Measurements from ENCODE around the gene PRIMA1. TPM values are rescaled to one million over a fixed set of nuclear protein-coding genes. Genes with fewer than 3 reads are reported as not detected.

PRIMA1 gene
- total and polyA plus RNA-seq, 4 donors = 0.22 to 0.78 (median 0.53) TPM

GRCh38 chr14:93708311-93708734 lies 80.0 kb downstream of the PRIMA1 start:
- Histone ChIP-seq H3K27me3 (ENCODE audit: control insufficient read depth in 3 of 3, insufficient read depth in 3 of 3, low read length in 2 of 3) (no peaks in the 10 kb centered on the region), H3K9ac (ENCODE audit: insufficient read depth in 1 of 2, low read length in 2 of 2) (no peak overlapping the region), H3K4me3 (no peak overlapping the region), H3K4me1 (ENCODE audit: control insufficient read depth in 5 of 5, insufficient read depth in 5 of 5, low read length in 5 of 5) (no peaks in the 10 kb centered on the region), H3K27ac (ENCODE audit: low read depth in 1 of 2, low read length in 1 of 2) (no peak overlapping the region), H3K9me3 (ENCODE audit: control insufficient read depth in 4 of 4, insufficient read depth in 3 of 4, low read length in 3 of 4) (no peaks in the 10 kb centered on the region), H3K36me3 (ENCODE audit: control insufficient read depth in 4 of 4, insufficient read depth in 4 of 4, low read length in 4 of 4) (no peaks in the 10 kb centered on the region)
- 71 to 79% methylated on average over 6 of the region's 6 CpGs for WGBS, 2 donors
- TF ChIP-seq, protein P1, sequence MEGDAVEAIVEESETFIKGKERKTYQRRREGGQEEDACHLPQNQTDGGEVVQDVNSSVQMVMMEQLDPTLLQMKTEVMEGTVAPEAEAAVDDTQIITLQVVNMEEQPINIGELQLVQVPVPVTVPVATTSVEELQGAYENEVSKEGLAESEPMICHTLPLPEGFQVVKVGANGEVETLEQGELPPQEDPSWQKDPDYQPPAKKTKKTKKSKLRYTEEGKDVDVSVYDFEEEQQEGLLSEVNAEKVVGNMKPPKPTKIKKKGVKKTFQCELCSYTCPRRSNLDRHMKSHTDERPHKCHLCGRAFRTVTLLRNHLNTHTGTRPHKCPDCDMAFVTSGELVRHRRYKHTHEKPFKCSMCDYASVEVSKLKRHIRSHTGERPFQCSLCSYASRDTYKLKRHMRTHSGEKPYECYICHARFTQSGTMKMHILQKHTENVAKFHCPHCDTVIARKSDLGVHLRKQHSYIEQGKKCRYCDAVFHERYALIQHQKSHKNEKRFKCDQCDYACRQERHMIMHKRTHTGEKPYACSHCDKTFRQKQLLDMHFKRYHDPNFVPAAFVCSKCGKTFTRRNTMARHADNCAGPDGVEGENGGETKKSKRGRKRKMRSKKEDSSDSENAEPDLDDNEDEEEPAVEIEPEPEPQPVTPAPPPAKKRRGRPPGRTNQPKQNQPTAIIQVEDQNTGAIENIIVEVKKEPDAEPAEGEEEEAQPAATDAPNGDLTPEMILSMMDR (IDR thresholded peaks at IDR 0.05; ENCODE audit: control extremely low read depth, extremely low read depth) = no peak
- ATAC-seq (ENCODE audit: insufficient read depth, low FRiP score) = no peak
- no peak for DNase-seq

DNA sequence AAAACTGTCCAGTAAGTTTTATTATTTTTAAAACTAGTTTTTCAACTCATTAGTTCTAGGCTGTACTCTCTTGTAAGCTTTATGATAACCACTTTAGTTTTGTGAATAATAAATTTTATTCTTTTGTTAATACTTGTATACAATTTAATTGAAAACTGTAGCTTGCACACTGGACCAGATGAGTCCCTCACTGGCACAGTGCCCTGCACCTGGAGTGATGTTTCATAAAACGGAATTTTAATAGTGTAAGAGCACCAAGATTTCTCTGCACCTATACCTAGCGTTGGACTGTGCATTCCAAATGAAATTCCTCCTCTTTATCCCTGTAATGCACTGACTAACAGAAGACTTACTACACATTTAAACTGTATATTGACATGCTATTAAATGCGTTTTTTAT lies 80.8 kb downstream of the PRIMA1 start:
- no peak for DNase-seq
- H3K9ac ChIP-seq (ENCODE audit: insufficient read depth in 1 of 2, low read length in 2 of 2) = no peak overlapping the region
- no peaks in the 10 kb centered on the region for H3K36me3 ChIP-seq (ENCODE audit: control insufficient read depth in 4 of 4, insufficient read depth in 4 of 4, low read length in 4 of 4)
- no peaks in the 10 kb centered on the region for H3K27me3 ChIP-seq (ENCODE audit: control insufficient read depth in 3 of 3, insufficient read depth in 3 of 3, low read length in 2 of 3)
- H3K27ac ChIP-seq (ENCODE audit: low read depth in 1 of 2, low read length in 1 of 2) = no peak overlapping the region
- no peak for ATAC-seq (ENCODE audit: insufficient read depth, low FRiP score)
- H3K9me3 ChIP-seq (ENCODE audit: control insufficient read depth in 4 of 4, insufficient read depth in 3 of 4, low read length in 3 of 4) = no peaks in the 10 kb centered on the region
- TF ChIP-seq, protein P1 (IDR thresholded peaks at IDR 0.05; ENCODE audit: control extremely low read depth, extremely low read depth) = no peak
- H3K4me3 ChIP-seq = no peak overlapping the region
- H3K4me1 ChIP-seq (ENCODE audit: control insufficient read depth in 5 of 5, insufficient read depth in 5 of 5, low read length in 5 of 5) = no peaks in the 10 kb centered on the region
- 73 to 80% methylated on average over 3 of the region's 3 CpGs for WGBS, 2 donors

DNA sequence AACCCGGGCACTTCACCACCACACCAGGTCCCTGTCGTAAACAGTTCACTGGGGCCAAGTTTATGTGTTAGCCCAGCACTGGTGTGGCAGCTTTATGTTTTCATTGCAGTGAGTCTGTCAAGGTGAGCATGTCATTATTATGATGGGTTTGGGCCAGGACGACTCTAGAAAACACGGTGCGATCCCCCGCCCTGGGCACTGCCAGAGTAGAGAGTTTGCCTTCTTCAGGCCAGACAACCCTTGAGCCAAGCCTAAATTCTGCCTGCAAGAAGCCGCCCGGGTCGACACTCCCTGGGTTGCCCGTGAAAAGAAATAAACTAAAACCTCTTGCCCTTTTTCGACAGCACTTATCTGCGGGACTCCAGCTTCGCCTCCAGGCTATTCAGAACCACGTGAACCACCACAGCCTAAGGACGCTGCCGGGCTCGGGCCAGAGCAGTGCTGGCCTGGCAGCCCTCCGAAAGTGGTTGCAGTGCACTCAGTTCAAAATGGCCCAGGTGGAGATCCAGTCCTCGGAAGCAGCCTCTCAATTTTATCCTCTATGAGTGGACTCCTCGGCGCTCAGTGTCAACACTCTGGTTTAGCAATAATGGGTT lies 81.8 kb downstream of the PRIMA1 start:
- Histone ChIP-seq H3K27me3 (ENCODE audit: control insufficient read depth in 3 of 3, insufficient read depth in 3 of 3, low read length in 2 of 3) (no peaks in the 10 kb centered on the region), H3K4me3 (no peak overlapping the region), H3K27ac (ENCODE audit: low read depth in 1 of 2, low read length in 1 of 2) (no peak overlapping the region), H3K4me1 (ENCODE audit: control insufficient read depth in 5 of 5, insufficient read depth in 5 of 5, low read length in 5 of 5) (no peaks in the 10 kb centered on the region), H3K9me3 (ENCODE audit: control insufficient read depth in 4 of 4, insufficient read depth in 3 of 4, low read length in 3 of 4) (no peaks in the 10 kb centered on the region), H3K9ac (ENCODE audit: insufficient read depth in 1 of 2, low read length in 2 of 2) (no peak overlapping the region), H3K36me3 (ENCODE audit: control insufficient read depth in 4 of 4, insufficient read depth in 4 of 4, low read length in 4 of 4) (no peaks in the 10 kb centered on the region)
- WGBS, 2 donors = 79 to 92% methylated on average over 21 of the region's 21 CpGs
- DNase-seq (no peak), ATAC-seq (ENCODE audit: insufficient read depth, low FRiP score) (no peak)
- TF ChIP-seq, protein P1 (IDR thresholded peaks at IDR 0.05; ENCODE audit: control extremely low read depth, extremely low read depth) = no peak

Data from lung (tissue), 12 donors.